Epithelial cell of esophagus (primary cell): ENCODE data around the gene RAB40C.

Experiments used
- DNase-seq: peaks from one replicate; pipeline ENCODE4 v3.0.0; 2010; ENCODE audit warnings: low read depth
- H3K4me3 ChIP-seq: 2 replicates; pipeline ENCODE4 v1.5.1; 2011; ENCODE audit warnings: mild to moderate bottlenecking, low read length, control low read depth
- TF ChIP-seq, protein P1 (sequence below): IDR thresholded peaks from 2 replicates; pipeline ENCODE4 v1.5.1; 2011; ENCODE audit warnings: low read depth, mild to moderate bottlenecking, low read length, control low read depth, inconsistent platforms; ENCODE audit not compliant: insufficient read depth; ENCODE audit errors: missing control alignments

RAB40C gene

DNA sequence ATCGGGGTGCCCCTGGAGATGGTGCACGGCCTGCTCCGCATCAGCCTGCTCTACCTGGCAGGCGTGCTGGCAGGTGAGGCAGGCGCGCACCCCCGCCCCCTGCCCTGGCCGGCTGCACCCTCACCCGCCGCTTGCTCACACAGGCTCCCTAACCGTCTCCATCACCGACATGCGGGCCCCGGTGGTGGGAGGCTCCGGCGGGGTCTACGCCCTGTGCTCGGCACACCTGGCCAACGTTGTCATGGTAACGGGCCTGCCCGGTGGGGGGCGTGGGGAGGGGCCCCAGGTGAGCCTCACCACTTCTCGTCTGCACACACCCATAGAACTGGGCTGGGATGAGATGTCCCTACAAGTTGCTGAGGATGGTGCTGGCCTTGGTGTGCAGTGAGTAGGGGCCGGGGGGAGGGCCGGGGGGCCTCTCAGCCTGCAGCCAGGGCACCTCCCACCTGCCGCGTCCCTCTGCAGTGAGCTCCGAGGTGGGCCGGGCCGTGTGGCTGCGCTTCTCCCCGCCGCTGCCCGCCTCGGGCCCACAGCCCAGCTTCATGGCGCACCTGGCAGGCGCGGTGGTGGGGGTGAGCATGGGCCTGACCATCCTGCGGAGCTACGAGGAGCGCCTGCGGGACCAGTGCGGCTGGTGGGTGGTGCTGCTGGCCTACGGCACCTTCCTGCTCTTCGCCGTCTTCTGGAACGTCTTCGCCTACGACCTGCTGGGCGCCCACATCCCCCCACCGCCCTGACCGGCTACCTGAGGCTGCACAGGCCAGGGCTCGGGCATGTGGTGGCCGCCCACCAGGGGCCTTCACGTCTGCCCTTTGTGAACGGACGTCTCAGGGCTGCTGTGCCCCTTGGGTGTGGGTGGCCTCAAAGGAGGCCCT is 87.7 kb downstream of the RAB40C start:
- no peak for DNase-seq
- H3K4me3 ChIP-seq = peak overlapping the region; percentile 30
- TF ChIP-seq, protein P1, sequence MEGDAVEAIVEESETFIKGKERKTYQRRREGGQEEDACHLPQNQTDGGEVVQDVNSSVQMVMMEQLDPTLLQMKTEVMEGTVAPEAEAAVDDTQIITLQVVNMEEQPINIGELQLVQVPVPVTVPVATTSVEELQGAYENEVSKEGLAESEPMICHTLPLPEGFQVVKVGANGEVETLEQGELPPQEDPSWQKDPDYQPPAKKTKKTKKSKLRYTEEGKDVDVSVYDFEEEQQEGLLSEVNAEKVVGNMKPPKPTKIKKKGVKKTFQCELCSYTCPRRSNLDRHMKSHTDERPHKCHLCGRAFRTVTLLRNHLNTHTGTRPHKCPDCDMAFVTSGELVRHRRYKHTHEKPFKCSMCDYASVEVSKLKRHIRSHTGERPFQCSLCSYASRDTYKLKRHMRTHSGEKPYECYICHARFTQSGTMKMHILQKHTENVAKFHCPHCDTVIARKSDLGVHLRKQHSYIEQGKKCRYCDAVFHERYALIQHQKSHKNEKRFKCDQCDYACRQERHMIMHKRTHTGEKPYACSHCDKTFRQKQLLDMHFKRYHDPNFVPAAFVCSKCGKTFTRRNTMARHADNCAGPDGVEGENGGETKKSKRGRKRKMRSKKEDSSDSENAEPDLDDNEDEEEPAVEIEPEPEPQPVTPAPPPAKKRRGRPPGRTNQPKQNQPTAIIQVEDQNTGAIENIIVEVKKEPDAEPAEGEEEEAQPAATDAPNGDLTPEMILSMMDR = no peak

DNA sequence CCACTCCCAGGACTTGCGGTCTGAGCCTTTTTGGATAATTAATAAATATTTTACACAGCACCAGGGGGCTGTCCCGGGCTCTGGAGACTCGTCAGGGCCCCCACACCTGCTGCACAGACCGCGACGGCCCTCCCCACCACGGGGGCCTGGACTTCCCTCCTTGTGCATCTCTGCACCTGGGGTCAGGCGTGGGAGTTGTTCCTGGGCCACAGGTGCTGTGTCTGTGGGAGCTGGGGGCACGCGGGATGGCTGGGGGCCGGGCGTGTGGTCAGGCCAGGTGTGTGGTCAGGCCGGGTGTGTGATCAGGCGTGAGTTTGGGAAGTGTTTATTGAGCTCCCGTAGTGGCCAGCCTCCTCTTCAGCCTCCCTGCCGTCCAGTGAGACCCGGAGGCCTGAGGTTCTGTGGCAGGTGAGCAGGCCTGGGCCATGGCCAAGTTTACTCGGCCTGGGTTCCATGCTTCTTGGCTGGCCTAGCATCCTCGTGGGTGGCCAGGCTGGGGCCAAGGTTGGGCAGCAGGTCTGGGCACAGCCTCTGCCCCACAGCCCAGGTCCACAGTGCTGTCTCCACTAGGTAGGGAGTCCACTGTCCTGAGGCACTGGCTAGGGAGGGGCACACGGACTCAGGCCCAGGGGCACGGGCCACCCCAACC is 88.5 kb downstream of the RAB40C start:
- DNase-seq = no peak
- TF ChIP-seq, protein P1 = no peak
- H3K4me3 ChIP-seq = no peak overlapping the region
